Smooth muscle cell (in vitro differentiated cells): Measurements from ENCODE around the gene SMIM35. TPM values are rescaled to one million over a fixed set of nuclear protein-coding genes. Genes with fewer than 3 reads are reported as not detected.

ENCODE experiments used
- DNase-seq: peaks from one replicate; lab custom pipeline; 2025; ENCODE audit not compliant: unreplicated experiment; lab: John Stamatoyannopoulos, UW
- H2AFZ ChIP-seq: fragments of 200-600 bp; sonication (generic); 2 replicates; pipeline ENCODE4 v1.6.0; 2016; ENCODE audit warnings: antibody characterized with exemption, low read depth, mild to moderate bottlenecking
- H3F3A ChIP-seq: fragments of 200-600 bp; sonication (generic); 2 replicates; pipeline ENCODE4 v1.6.0; 2017; ENCODE audit warnings: antibody characterized with exemption, low read depth
- H3K27ac ChIP-seq: fragments of 200-600 bp; sonication (generic); 2 replicates; pipeline ENCODE4 v1.5.1; 2016; ENCODE audit warnings: low read depth, mild to moderate bottlenecking
- H3K27me3 ChIP-seq: fragments of 200-600 bp; sonication (generic); 2 replicates; pipeline ENCODE4 v1.6.1; 2016; ENCODE audit warnings: low read depth, mild to moderate bottlenecking
- H3K36me3 ChIP-seq: fragments of 200-600 bp; sonication (generic); 2 replicates; pipeline ENCODE4 v1.5.1; 2016; ENCODE audit warnings: low read depth
- H3K4me1 ChIP-seq: fragments of 200-600 bp; sonication (generic); 2 replicates; pipeline ENCODE4 v1.5.1; 2016; ENCODE audit warnings: low read depth
- H3K4me2 ChIP-seq: fragments of 200-600 bp; sonication (generic); 2 replicates; pipeline ENCODE4 v1.6.0; 2016; ENCODE audit warnings: mild to moderate bottlenecking
- H3K4me3 ChIP-seq: fragments of 200-600 bp; sonication (generic); 2 replicates; pipeline ENCODE4 v1.5.1; 2016; ENCODE audit warnings: mild to moderate bottlenecking
- H3K79me2 ChIP-seq: fragments of 200-600 bp; sonication (generic); 2 replicates; pipeline ENCODE4 v1.6.0; 2016; ENCODE audit warnings: low read depth, mild to moderate bottlenecking
- H3K9ac ChIP-seq: fragments of 200-600 bp; sonication (generic); 2 replicates; pipeline ENCODE4 v1.6.0; 2016; ENCODE audit warnings: low read depth
- H3K9me3 ChIP-seq: fragments of 200-600 bp; sonication (generic); replicated peaks from 2 replicates; pipeline ENCODE4 v1.5.1; 2016; ENCODE audit warnings: low read depth
- H4K20me1 ChIP-seq: fragments of 200-600 bp; sonication (generic); 2 replicates; pipeline ENCODE4 v1.6.0; 2016; ENCODE audit warnings: low read depth
- WGBS: methylation state at CpG from one replicate; pipeline ENCODE4 v1.1.7; 2016; ENCODE audit warnings: low lambda C conversion rate; 5-methylcytosine and 5-hydroxymethylcytosine counted together
- polyA plus RNA-seq: library from polyadenylated mRNA; unstranded; fragments of >200 nt; fragmentation: Nextera tagmentation; extraction: Ambion mirVana; gene quantifications from 2 replicates; pipeline ENCODE4 v1.2.1, GENCODE V29; 2016
- total RNA-seq: library from RNA; depleted of rRNA; stranded (reverse); fragments of >200 nt; gene quantifications from 2 replicates; pipeline ENCODE4 v1.2.3, GENCODE V29; 2014
- TF ChIP-seq, protein P1 (sequence below): fragments of 200-600 bp; sonication (generic); IDR thresholded peaks from 2 replicates; pipeline ENCODE4 v1.5.1; 2017; ENCODE audit warnings: borderline replicate concordance, mild to moderate bottlenecking, antibody characterized with exemption; ENCODE audit not compliant: insufficient read depth, poor library complexity, severe bottlenecking

SMIM35 gene
- total and polyA plus RNA-seq, 2 experiments from 2014 or later, result not detected

DNA sequence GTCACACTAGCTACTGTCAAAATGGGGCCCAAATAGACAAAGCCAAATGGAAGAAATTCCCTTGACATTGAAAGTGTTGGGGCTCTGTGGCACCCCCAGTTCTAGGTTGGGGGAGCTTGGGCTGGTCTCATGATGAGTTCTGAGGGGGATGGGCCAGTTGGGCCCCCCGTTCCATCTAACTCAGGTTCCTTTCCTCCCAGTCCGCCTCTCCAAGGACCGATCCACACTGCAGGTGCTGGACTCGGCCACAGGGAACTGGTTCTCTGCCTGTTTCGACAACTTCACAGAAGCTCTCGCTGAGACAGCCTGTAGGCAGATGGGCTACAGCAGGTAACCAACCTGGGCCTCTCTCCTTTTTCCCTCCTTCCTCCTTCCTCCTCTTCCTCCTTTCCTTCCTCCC, 17.7 kb upstream of the SMIM35 start:
- H4K20me1 ChIP-seq, result no peaks in the 10 kb centered on the region
- DNase-seq, result no peak
- no peaks in the 10 kb centered on the region for H3K4me1 ChIP-seq
- no peaks in the 10 kb centered on the region for H3K36me3 ChIP-seq
- H3F3A ChIP-seq, result no peaks in the 10 kb centered on the region
- no peak overlapping the region for H2AFZ ChIP-seq
- no peak overlapping the region for H3K27ac ChIP-seq
- H3K9ac ChIP-seq, result no peak overlapping the region
- peaks cover 4% of the 10 kb centered on the region for H3K27me3 ChIP-seq
- TF ChIP-seq, protein P1, sequence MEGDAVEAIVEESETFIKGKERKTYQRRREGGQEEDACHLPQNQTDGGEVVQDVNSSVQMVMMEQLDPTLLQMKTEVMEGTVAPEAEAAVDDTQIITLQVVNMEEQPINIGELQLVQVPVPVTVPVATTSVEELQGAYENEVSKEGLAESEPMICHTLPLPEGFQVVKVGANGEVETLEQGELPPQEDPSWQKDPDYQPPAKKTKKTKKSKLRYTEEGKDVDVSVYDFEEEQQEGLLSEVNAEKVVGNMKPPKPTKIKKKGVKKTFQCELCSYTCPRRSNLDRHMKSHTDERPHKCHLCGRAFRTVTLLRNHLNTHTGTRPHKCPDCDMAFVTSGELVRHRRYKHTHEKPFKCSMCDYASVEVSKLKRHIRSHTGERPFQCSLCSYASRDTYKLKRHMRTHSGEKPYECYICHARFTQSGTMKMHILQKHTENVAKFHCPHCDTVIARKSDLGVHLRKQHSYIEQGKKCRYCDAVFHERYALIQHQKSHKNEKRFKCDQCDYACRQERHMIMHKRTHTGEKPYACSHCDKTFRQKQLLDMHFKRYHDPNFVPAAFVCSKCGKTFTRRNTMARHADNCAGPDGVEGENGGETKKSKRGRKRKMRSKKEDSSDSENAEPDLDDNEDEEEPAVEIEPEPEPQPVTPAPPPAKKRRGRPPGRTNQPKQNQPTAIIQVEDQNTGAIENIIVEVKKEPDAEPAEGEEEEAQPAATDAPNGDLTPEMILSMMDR, result no peak
- no peak overlapping the region for H3K4me2 ChIP-seq
- WGBS, result 92% methylated on average over 6 of the region's 6 CpGs
- no peaks in the 10 kb centered on the region for H3K79me2 ChIP-seq
- no peaks in the 10 kb centered on the region for H3K9me3 ChIP-seq
- H3K4me3 ChIP-seq, result no peak overlapping the region

DNA sequence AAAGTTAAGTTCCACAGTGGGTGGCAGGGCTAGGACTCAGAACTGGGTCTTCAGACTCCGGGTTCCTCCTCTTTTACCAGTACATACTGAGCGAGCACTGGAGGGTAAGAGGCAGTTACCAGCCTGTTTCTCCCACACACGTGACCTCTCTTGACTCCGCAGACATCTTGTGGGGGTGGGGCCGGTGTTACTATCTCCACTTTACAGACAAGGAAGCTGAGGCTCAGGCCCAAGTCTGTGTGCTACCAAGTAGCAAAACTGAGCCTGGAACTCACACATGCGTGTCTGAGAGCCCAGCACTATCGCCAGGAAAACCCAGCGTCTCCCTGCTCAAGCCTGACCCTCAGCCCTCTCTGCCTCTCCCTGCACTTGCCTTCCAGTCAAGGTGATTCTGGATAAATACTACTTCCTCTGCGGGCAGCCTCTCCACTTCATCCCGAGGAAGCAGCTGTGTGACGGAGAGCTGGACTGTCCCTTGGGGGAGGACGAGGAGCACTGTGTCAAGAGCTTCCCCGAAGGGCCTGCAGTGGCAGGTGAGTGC, 16.0 kb upstream of the SMIM35 start:
- Histone ChIP-seq H3K4me3 (no peak overlapping the region), H2AFZ (no peak overlapping the region), H3F3A (no peaks in the 10 kb centered on the region), H3K9me3 (no peaks in the 10 kb centered on the region), H3K36me3 (no peaks in the 10 kb centered on the region), H3K27ac (no peak overlapping the region), H4K20me1 (no peaks in the 10 kb centered on the region), H3K79me2 (no peaks in the 10 kb centered on the region), H3K27me3 (peaks cover 4% of the 10 kb centered on the region), H3K4me2 (no peak overlapping the region), H3K9ac (no peak overlapping the region), H3K4me1 (no peaks in the 10 kb centered on the region)
- TF ChIP-seq, protein P1, result no peak
- no peak for DNase-seq
- WGBS, result 91% methylated on average over 13 of the region's 13 CpGs

DNA sequence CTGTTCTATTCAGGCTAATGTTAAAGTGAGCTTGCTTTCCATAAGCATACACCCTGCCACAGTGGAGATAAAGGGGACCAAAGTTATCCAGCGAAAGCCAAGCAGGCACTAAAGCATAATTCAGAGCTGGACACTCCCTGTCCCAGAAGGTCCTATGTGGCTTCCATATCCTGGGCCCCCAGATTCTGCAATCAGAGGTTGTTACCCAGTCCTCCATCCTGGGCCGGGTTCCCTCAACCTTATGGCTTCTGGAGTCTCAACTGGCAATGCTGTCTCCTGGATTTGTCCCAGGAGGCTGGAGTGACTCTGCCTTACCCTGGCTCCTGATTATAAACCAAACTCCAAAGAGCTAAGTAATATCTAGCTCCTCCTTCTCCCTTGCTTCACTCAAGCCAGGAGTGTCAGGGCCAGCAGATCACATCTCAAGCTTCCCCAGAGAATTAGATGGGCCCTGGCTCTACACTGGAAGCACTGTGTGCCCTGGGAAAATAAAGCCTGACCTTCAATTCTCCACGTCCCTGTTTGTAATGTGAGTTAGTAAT, 14.0 kb upstream of the SMIM35 start:
- Histone ChIP-seq H3K9me3 (no peaks in the 10 kb centered on the region), H3K4me3 (no peak overlapping the region), H3K27ac (no peak overlapping the region), H4K20me1 (no peaks in the 10 kb centered on the region), H2AFZ (no peak overlapping the region), H3K36me3 (no peaks in the 10 kb centered on the region), H3K79me2 (no peaks in the 10 kb centered on the region), H3F3A (no peaks in the 10 kb centered on the region), H3K27me3 (peaks cover 4% of the 10 kb centered on the region), H3K4me1 (no peaks in the 10 kb centered on the region), H3K9ac (no peak overlapping the region), H3K4me2 (no peak overlapping the region)
- TF ChIP-seq, protein P1, result no peak
- 70% methylated on average over 3 of the region's 3 CpGs for WGBS
- no peak for DNase-seq
